DMS 273 (cell line): ENCODE results near the gene PLA2G3.
"Not testable (repeated sequence)": the region's sequence is repeated elsewhere in the genome, so short reads cannot be mapped to it uniquely, and the experiment has no call there.

Source experiments
- DNase-seq: peaks from one replicate; lab custom pipeline; 2025; ENCODE audit not compliant: unreplicated experiment; lab: John Stamatoyannopoulos, UW

The PLA2G3 gene

GRCh38 chr22:31124811-31125465 is 15.4 kb downstream of the PLA2G3 start:
- DNase-seq = peak; percentile 52

- DNase-seq = no peak
These were observed 16.0 kb downstream of the PLA2G3 start for GRCh38 chr22:31124290-31124689.

- DNase-seq = no peak
These were observed 17.1 kb downstream of the PLA2G3 start for GRCh38 chr22:31123292-31123602.

GRCh38 chr22:31122532-31123291 is 17.6 kb downstream of the PLA2G3 start, which contains the start of gene INPP5J:
Gene INPP5J, plus strand, starts transcription at chr22:31122966. Its CDS starts 49 bp downstream, at chr22:31123015.
- peak; percentile 82 for DNase-seq

GRCh38 chr22:31122196-31122531 is 18.1 kb downstream of the PLA2G3 start:
- DNase-seq = no peak

GRCh38 chr22:31121403-31121802 is 18.9 kb downstream of the PLA2G3 start:
- DNase-seq = no peak

- no peak for DNase-seq
These were observed 19.7 kb downstream of the PLA2G3 start for GRCh38 chr22:31120642-31121041.

GRCh38 chr22:31120230-31120629 is 20.1 kb downstream of the PLA2G3 start:
- DNase-seq = no peak

- no peak for DNase-seq
These were observed 21.1 kb downstream of the PLA2G3 start for GRCh38 chr22:31119026-31119717.

GRCh38 chr22:31118046-31118820 is 22.1 kb downstream of the PLA2G3 start:
- no peak for DNase-seq

- DNase-seq = not testable (repeated sequence)
These were observed 27.7 kb downstream of the PLA2G3 start for GRCh38 chr22:31112547-31113091.

- DNase-seq = no peak
These were observed 32.5 kb downstream of the PLA2G3 start for GRCh38 chr22:31107894-31108218.

- DNase-seq = peak; percentile 98
These were observed 33.0 kb downstream of the PLA2G3 start, which contains the start of gene SELENOM for GRCh38 chr22:31107178-31107893. Gene SELENOM, minus strand, starts transcription at chr22:31107568. Its CDS starts 63 bp downstream, at chr22:31107505.

- DNase-seq = no peak
These were observed 33.6 kb downstream of the PLA2G3 start for GRCh38 chr22:31106731-31107177.

GRCh38 chr22:31106001-31106571 is 34.2 kb downstream of the PLA2G3 start:
- peak; percentile 59 for DNase-seq

GRCh38 chr22:31105282-31105929 is 34.9 kb downstream of the PLA2G3 start:
- no peak for DNase-seq

GRCh38 chr22:31104869-31105268 is 35.4 kb downstream of the PLA2G3 start:
- no peak for DNase-seq

GRCh38 chr22:31103899-31104694 is 36.2 kb downstream of the PLA2G3 start:
- DNase-seq = no peak

- no peak for DNase-seq
These were observed 37.2 kb downstream of the PLA2G3 start for GRCh38 chr22:31103111-31103510.
